Measurements from ENCODE around the gene MTAP. TPM values are rescaled to one million over a fixed set of nuclear protein-coding genes. Genes with fewer than 3 reads are reported as not detected.

MTAP gene
- polyA plus RNA-seq, 10 donors, result 18.2 to 30.7 (median 25.2) TPM

- peak in 1 of 3 donors; percentile 47 for DNase-seq
Measured at GRCh38 chr9:21968331-21969010, 166.0 kb downstream of the MTAP start.

- DNase-seq, result no peak
Measured at GRCh38 chr9:21969011-21969940, 166.8 kb downstream of the MTAP start.

GRCh38 chr9:21969951-21970799, 167.7 kb downstream of the MTAP start:
- no peak for DNase-seq

GRCh38 chr9:21970800-21971640, 168.6 kb downstream of the MTAP start:
- no peak for DNase-seq

- DNase-seq, result no peak
Measured at GRCh38 chr9:21972361-21972760, 169.9 kb downstream of the MTAP start.

- peak in 1 of 3 donors; percentile 33 for DNase-seq
Measured at GRCh38 chr9:21974343-21974721, 171.9 kb downstream of the MTAP start.

GRCh38 chr9:21974722-21975409, 172.4 kb downstream of the MTAP start:
- DNase-seq, result peak in 1 of 3 donors; percentile 48

- DNase-seq, result no peak
Measured at GRCh38 chr9:21976334-21976875, 174.0 kb downstream of the MTAP start.

GRCh38 chr9:21982391-21982790, 180.0 kb downstream of the MTAP start:
- DNase-seq, result no peak

- DNase-seq, result no peak
Measured at GRCh38 chr9:21982861-21983560, 180.6 kb downstream of the MTAP start.

GRCh38 chr9:21983561-21983935, 181.1 kb downstream of the MTAP start:
- no peak for DNase-seq

GRCh38 chr9:21984101-21984500, 181.7 kb downstream of the MTAP start:
- no peak for DNase-seq

GRCh38 chr9:21985964-21986667, 183.7 kb downstream of the MTAP start:
- no peak for DNase-seq

Other genes starting within 250 kb of the MTAP start
- gene CDKN2A, start 191.8 kb downstream of the MTAP start, polyA plus RNA-seq (ENCODE audit: insufficient read length in 10 of 10), result under 1 TPM in 5 of 10 donors, not detected in 5; 0.31 to 0.54 (median 0.48) TPM
- gene CDKN2B-AS1, start 192.2 kb downstream of the MTAP start, polyA plus RNA-seq (ENCODE audit: insufficient read length in 10 of 10), result under 1 TPM in 4 of 10 donors, not detected in 6; 0.08 to 0.35 (median 0.16) TPM
- 1 to 10 TPM in 2 of 10 donors, under 1 TPM in 8; 0.18 to 5.6 (median 0.53) TPM for gene CDKN2B, start 206.7 kb downstream of the MTAP start, polyA plus RNA-seq (ENCODE audit: insufficient read length in 10 of 10)